Neural progenitor cell (in vitro differentiated cells): Measurements from ENCODE around the gene LTC4S.

Experiments
- EZH2 ChIP-seq: fragments of 200-600 bp; sonication (generic); IDR thresholded peaks from 2 replicates; pipeline ENCODE4 v1.6.1; 2017; ENCODE audit warnings: antibody characterized with exemption, mild to moderate bottlenecking, moderate library complexity
- EZH2phosphoT487 ChIP-seq: fragments of 200-600 bp; sonication (generic); IDR thresholded peaks from 2 replicates; pipeline ENCODE4 v1.6.1; 2017; ENCODE audit warnings: antibody characterized with exemption
- TF ChIP-seq, protein P1 (sequence below): fragments of 200-600 bp; sonication (generic); IDR thresholded peaks from 2 replicates; pipeline ENCODE4 v1.5.1; 2017; ENCODE audit warnings: antibody characterized with exemption, mild to moderate bottlenecking

DNA sequence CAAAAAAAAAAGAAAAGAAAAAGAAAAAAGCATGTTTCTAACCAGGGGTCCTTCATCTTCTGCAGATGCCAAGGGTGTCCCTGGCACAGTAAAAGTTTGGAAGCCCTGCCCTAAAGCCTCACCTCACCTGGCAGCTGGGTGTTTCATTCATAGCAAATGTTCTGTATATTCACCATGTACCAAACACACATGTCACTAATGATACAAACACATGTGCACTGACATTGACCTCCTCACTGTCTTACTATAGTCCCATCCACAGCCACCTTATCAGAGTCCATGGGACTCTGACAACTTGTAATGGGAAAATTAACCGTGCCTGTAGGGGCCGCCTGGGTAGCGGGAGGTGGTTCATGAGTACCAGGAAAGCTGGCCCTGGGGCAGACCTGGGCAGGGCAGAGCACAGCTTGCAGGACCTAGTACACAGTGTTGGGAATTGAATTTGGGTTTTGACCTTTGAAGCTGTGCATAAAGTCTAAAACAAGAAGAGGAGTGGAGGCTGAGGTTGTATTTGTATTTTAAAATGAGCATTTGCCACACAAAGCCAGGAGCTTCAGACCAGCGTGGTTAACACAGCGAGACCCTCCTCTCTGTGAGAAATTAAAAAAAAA is 19.3 kb downstream of the LTC4S start:
- TF ChIP-seq, protein P1, sequence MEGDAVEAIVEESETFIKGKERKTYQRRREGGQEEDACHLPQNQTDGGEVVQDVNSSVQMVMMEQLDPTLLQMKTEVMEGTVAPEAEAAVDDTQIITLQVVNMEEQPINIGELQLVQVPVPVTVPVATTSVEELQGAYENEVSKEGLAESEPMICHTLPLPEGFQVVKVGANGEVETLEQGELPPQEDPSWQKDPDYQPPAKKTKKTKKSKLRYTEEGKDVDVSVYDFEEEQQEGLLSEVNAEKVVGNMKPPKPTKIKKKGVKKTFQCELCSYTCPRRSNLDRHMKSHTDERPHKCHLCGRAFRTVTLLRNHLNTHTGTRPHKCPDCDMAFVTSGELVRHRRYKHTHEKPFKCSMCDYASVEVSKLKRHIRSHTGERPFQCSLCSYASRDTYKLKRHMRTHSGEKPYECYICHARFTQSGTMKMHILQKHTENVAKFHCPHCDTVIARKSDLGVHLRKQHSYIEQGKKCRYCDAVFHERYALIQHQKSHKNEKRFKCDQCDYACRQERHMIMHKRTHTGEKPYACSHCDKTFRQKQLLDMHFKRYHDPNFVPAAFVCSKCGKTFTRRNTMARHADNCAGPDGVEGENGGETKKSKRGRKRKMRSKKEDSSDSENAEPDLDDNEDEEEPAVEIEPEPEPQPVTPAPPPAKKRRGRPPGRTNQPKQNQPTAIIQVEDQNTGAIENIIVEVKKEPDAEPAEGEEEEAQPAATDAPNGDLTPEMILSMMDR, result no peak
- TF ChIP-seq EZH2 (no peak), EZH2phosphoT487 (no peak)
